ENCODE data around the gene CRHBP. TPM values are rescaled to one million over a fixed set of nuclear protein-coding genes. Genes with fewer than 3 reads are reported as not detected.

The CRHBP gene
- total RNA-seq, 4 donors from 2014 or later, result 1.4 to 2.1 TPM; not detected in 2

- no peaks in the 10 kb centered on the region for H3K4me1 ChIP-seq
- DNase-seq (ENCODE audit: low spot score in 2 of 2), result no peak
- TF ChIP-seq POLR2A (IDR thresholded peaks at IDR 0.05) (no peak), EP300 (IDR thresholded peaks at IDR 0.05) (no peak), CTCF (IDR thresholded peaks at IDR 0.05) (no peak)
- no peaks in the 10 kb centered on the region for H3K9me3 ChIP-seq
- 85 to 96% methylated on average over 2 of the region's 2 CpGs for WGBS, 2 donors
- H3K27ac ChIP-seq, result no peak overlapping the region
- no peak overlapping the region for H3K4me3 ChIP-seq
- H3K27me3 ChIP-seq, result no peaks in the 10 kb centered on the region
- H3K36me3 ChIP-seq, result no peaks in the 10 kb centered on the region
Measured at GRCh38 chr5:77012601-77013000, 59.8 kb downstream of the CRHBP start.

- Histone ChIP-seq H3K36me3 (no peaks in the 10 kb centered on the region), H3K4me3 (no peak overlapping the region), H3K9me3 (no peaks in the 10 kb centered on the region), H3K27me3 (peaks cover 0 to 4% of the 10 kb centered on the region in 2 donors), H3K4me1 (no peaks in the 10 kb centered on the region), H3K27ac (no peak overlapping the region)
- TF ChIP-seq POLR2A (IDR thresholded peaks at IDR 0.05), result no peak
- TF ChIP-seq CTCF (IDR thresholded peaks at IDR 0.05), result peak in 1 of 5 experiments; percentile 40
- WGBS, 2 donors, result 36 to 43% methylated on average over 3 of the region's 3 CpGs
- DNase-seq (ENCODE audit: low spot score in 2 of 2), result no peak
Measured at GRCh38 chr5:77015938-77016569, 63.2 kb downstream of the CRHBP start.

GRCh38 chr5:77016962-77017361 is 64.1 kb downstream of the CRHBP start:
- H3K27ac ChIP-seq, result no peak overlapping the region

GRCh38 chr5:77017668-77018067 is 64.8 kb downstream of the CRHBP start:
- DNase-seq (ENCODE audit: low spot score in 2 of 2), result no peak
- Histone ChIP-seq H3K4me3 (no peak overlapping the region), H3K4me1 (no peaks in the 10 kb centered on the region), H3K9me3 (no peaks in the 10 kb centered on the region), H3K27me3 (peaks cover 0 to 4% of the 10 kb centered on the region in 2 donors), H3K36me3 (no peaks in the 10 kb centered on the region), H3K27ac (no peak overlapping the region)
- TF ChIP-seq EP300 (IDR thresholded peaks at IDR 0.05) (no peak), POLR2A (IDR thresholded peaks at IDR 0.05) (no peak), CTCF (IDR thresholded peaks at IDR 0.05) (no peak)
- 81 to 84% methylated on average over 4 of the region's 4 CpGs for WGBS, 2 donors

More at GRCh38 chr5:77016962-77017361, 64.1 kb downstream of the CRHBP start:
- no peaks in the 10 kb centered on the region for H3K9me3 ChIP-seq
- H3K36me3 ChIP-seq, result no peaks in the 10 kb centered on the region
- H3K4me3 ChIP-seq, result no peak overlapping the region
- H3K4me1 ChIP-seq, result no peaks in the 10 kb centered on the region
- TF ChIP-seq POLR2A (IDR thresholded peaks at IDR 0.05), result no peak
- TF ChIP-seq CTCF (IDR thresholded peaks at IDR 0.05), result no peak
- TF ChIP-seq EP300 (IDR thresholded peaks at IDR 0.05), result no peak
- H3K27me3 ChIP-seq, result peaks cover 0 to 4% of the 10 kb centered on the region in 2 donors
- WGBS, 2 donors, result 83 to 94% methylated on average over 1 of the region's 1 CpG
- DNase-seq (ENCODE audit: low spot score in 2 of 2), result no peak

Small RNA genes lying within 50 kb of the gene (small RNA-seq; reads per million reads assigned to genes)
- not detected for gene RNU6ATAC36P

Other genes with a start within 250 kb of the CRHBP start
- 10 to 100 TPM in 1 of 4 donors, 1 to 10 TPM in 3; 2.5 to 12.6 (median 6.2) TPM for gene F2R, start 236.9 kb upstream of the CRHBP start, total RNA-seq
- 1 to 10 TPM in 1 of 4 donors, under 1 TPM in 2, not detected in 1; 0.20 to 1.1 (median 0.30) TPM for gene F2RL1, start 134.0 kb upstream of the CRHBP start, total RNA-seq
- gene S100Z, start 103.0 kb upstream of the CRHBP start, total RNA-seq, result 1 to 10 TPM in 1 of 4 donors, not detected in 3; 3.0 TPM
- 10 to 100 TPM; 17.5 to 20.9 (median 18.6) TPM for gene AGGF1, start 77.4 kb downstream of the CRHBP start, total RNA-seq
- 10 to 100 TPM in 2 of 4 donors, 1 to 10 TPM in 2; 5.7 to 33.5 (median 18.4) TPM for gene ZBED3, start 134.2 kb downstream of the CRHBP start, total RNA-seq